A549 (cell line): Measurements from ENCODE around the gene BCR.

Experiments used
- EP300 ChIP-seq, 2 experiments: fragments of >200 bp; sonication (Bioruptor Twin); formaldehyde crosslinking; IDR thresholded peaks; 2 replicates in 1 of 2; 3 replicates in 1 of 2; pipeline ENCODE4 v1.6.1; 2016 to 2017
- HOXA7 ChIP-seq: fragments of 250-450 bp; sonication (Bioruptor Pico); IDR thresholded peaks from 2 replicates; pipeline ENCODE4 v1.5.0; 2020; ENCODE audit warnings: mild to moderate bottlenecking, moderate library complexity
- JUN ChIP-seq, 2 experiments: fragments of >200 bp; sonication (Bioruptor Twin); formaldehyde crosslinking; IDR thresholded peaks; 2 replicates in 1 of 2; 3 replicates in 1 of 2; pipeline ENCODE4 v1.6.1; 2016 to 2017
- JUNB ChIP-seq: fragments of >200 bp; sonication (Bioruptor Twin); formaldehyde crosslinking; IDR thresholded peaks from 2 replicates; pipeline ENCODE4 v1.6.1; 2016
- POLR2A ChIP-seq: IDR thresholded peaks from 2 replicates; pipeline ENCODE4 v1.6.1; 2012; ENCODE audit warnings: mild to moderate bottlenecking, low read length
- POLR2AphosphoS2 ChIP-seq: conservative IDR thresholded peaks from 2 replicates; pipeline ENCODE4 v1.6.1; 2012; ENCODE audit warnings: low read length, improper control_type of control experiment, inconsistent platforms
- RAD21 ChIP-seq, 2 experiments: fragments of >200 bp in 1 of 2; sonication (Bioruptor Twin) in 1 of 2; formaldehyde crosslinking in 1 of 2; IDR thresholded peaks in 1 of 2; conservative IDR thresholded peaks in 1 of 2; 2 replicates in 1 of 2; 3 replicates in 1 of 2; pipeline ENCODE4 v1.6.1; 2012 to 2018; ENCODE audit warnings: inconsistent platforms in 1 of 2
- SREBF2 ChIP-seq: fragments of 450-650 bp; IDR thresholded peaks from 2 replicates; pipeline ENCODE4 v1.6.1; 2014; ENCODE audit warnings: mild to moderate bottlenecking, moderate library complexity
- ZSCAN20 ChIP-seq: fragments of 250-450 bp; sonication (Bioruptor Pico); IDR thresholded peaks from 2 replicates; pipeline ENCODE4 v1.8.0; 2022; ENCODE audit warnings: mild to moderate bottlenecking, moderate library complexity
- TF ChIP-seq, protein P1 (sequence below): fragments of >200 bp; sonication (Bioruptor Twin); formaldehyde crosslinking; IDR thresholded peaks from 3 replicates; pipeline ENCODE4 v1.5.1; 2016
- TF ChIP-seq, protein P2 (sequence below): IDR thresholded peaks from 2 replicates; pipeline ENCODE4 v1.6.1; 2012

DNA sequence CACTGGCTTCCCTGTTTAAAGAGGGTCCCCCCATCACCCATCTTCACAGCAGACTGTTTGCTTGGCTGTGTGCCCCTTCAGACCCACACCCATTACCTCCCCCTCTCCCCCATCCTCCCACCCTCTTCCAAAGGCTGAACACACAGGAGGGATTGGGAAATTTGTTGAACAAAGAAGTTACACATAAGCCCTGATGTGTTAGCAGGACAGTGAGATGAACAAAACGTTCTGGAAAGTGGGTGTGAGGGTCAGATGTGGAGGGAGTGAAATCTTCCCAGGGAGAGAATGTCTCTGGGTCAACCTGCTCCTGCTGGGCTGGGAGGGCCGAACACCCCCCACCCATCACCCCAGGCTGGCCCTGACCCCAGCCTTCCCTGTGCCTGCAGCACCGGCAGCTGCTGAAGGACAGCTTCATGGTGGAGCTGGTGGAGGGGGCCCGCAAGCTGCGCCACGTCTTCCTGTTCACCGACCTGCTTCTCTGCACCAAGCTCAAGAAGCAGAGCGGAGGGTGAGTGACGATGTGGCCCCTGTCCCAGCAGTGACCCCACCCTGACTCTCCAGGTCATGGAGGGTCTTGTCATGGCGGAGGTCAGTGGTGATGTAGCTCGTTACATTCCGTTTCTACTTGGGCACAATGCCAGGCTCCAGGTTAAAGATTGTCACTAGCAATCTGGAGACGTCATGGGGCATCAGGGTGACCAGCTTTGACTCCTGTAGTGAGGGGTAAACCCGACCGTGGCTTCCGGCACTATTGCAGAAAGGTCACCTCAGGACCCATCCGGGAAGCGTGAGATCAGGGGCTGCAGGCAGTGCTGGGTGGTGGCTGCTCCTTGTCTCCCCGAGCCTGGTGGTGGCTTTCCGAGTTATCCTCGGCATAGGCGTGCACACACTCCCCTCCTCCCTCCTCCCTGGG lies 103.5 kb downstream of the BCR start:
- TF ChIP-seq, protein P1, sequence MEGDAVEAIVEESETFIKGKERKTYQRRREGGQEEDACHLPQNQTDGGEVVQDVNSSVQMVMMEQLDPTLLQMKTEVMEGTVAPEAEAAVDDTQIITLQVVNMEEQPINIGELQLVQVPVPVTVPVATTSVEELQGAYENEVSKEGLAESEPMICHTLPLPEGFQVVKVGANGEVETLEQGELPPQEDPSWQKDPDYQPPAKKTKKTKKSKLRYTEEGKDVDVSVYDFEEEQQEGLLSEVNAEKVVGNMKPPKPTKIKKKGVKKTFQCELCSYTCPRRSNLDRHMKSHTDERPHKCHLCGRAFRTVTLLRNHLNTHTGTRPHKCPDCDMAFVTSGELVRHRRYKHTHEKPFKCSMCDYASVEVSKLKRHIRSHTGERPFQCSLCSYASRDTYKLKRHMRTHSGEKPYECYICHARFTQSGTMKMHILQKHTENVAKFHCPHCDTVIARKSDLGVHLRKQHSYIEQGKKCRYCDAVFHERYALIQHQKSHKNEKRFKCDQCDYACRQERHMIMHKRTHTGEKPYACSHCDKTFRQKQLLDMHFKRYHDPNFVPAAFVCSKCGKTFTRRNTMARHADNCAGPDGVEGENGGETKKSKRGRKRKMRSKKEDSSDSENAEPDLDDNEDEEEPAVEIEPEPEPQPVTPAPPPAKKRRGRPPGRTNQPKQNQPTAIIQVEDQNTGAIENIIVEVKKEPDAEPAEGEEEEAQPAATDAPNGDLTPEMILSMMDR: no peak
- TF ChIP-seq, protein P2, sequence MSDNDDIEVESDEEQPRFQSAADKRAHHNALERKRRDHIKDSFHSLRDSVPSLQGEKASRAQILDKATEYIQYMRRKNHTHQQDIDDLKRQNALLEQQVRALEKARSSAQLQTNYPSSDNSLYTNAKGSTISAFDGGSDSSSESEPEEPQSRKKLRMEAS: no peak
- TF ChIP-seq POLR2A (no peak), ZSCAN20 (no peak), EP300 (IDR thresholded peaks at IDR 0.05) (no peak), JUNB (no peak), SREBF2 (no peak), RAD21 (conservative IDR thresholded peaks at IDR 0.05 in 1 of 2, IDR thresholded peaks at IDR 0.05 in 1 of 2) (no peak), POLR2AphosphoS2 (no peak), HOXA7 (CRISPR knock-in tag) (no peak), JUN (IDR thresholded peaks at IDR 0.05) (no peak)
